Ureter (tissue), 1 donor: ENCODE results near the gene RRAGC. TPM values are rescaled to one million over a fixed set of nuclear protein-coding genes. Genes with fewer than 3 reads are reported as not detected.

ENCODE experiments used
- DNase-seq: peaks from one replicate; pipeline ENCODE4 v3.0.0-alpha.2; 2020; ENCODE audit warnings: low spot score
- total RNA-seq: library from RNA; stranded (reverse); gene quantifications from one replicate; pipeline ENCODE4 v1.2.4, GENCODE V29; 2023
- donor health status: DM: yes; HTN: yes; CAD: no.

The RRAGC gene
- total RNA-seq: 22.0 TPM

- DNase-seq: peak; percentile 100
Measured at GRCh38 chr1:38859561-38860453, at the start of gene RRAGC. RRAGC (minus strand) TSS chr1:38859772; CDS start chr1:38859646, 126 bp downstream.

GRCh38 chr1:38908821-38909220 lies 49.2 kb upstream of the RRAGC start:
- DNase-seq: no peak

- no peak for DNase-seq
Measured at GRCh38 chr1:38905985-38906384, 46.4 kb upstream of the RRAGC start.

GRCh38 chr1:38899560-38899959 lies 40.0 kb upstream of the RRAGC start:
- no peak for DNase-seq

GRCh38 chr1:38898653-38899230 lies 39.2 kb upstream of the RRAGC start:
- no peak for DNase-seq

GRCh38 chr1:38896169-38896568 lies 36.6 kb upstream of the RRAGC start:
- DNase-seq: no peak

GRCh38 chr1:38892976-38893375 lies 33.4 kb upstream of the RRAGC start:
- DNase-seq: no peak

- no peak for DNase-seq
Measured at GRCh38 chr1:38891753-38892152, 32.2 kb upstream of the RRAGC start.

GRCh38 chr1:38889589-38889988 lies 30.0 kb upstream of the RRAGC start:
- no peak for DNase-seq

GRCh38 chr1:38888423-38889333 lies 29.1 kb upstream of the RRAGC start:
- DNase-seq: no peak

- no peak for DNase-seq
Measured at GRCh38 chr1:38885092-38885491, 25.5 kb upstream of the RRAGC start.

GRCh38 chr1:38881487-38881886 lies 21.9 kb upstream of the RRAGC start, which contains the start of gene GJA9:
GJA9 (minus strand) TSS chr1:38881587; CDS start chr1:38876098, 5,489 bp downstream.
- DNase-seq: no peak

- no peak for DNase-seq
Measured at GRCh38 chr1:38875811-38876210, 16.2 kb upstream of the RRAGC start.

GRCh38 chr1:38873027-38873969 lies 13.7 kb upstream of the RRAGC start, which contains the start of gene MYCBP:
MYCBP (minus strand) TSS chr1:38873348; CDS start chr1:38873305, 43 bp downstream.
- peak; percentile 97 for DNase-seq

- DNase-seq: no peak
Measured at GRCh38 chr1:38872401-38873026, 12.9 kb upstream of the RRAGC start.

- DNase-seq: no peak
Measured at GRCh38 chr1:38870996-38871395, 11.4 kb upstream of the RRAGC start.

GRCh38 chr1:38867208-38867607 lies 7.6 kb upstream of the RRAGC start:
- no peak for DNase-seq

- no peak for DNase-seq
Measured at GRCh38 chr1:38865112-38865715, 5.6 kb upstream of the RRAGC start.

- DNase-seq: no peak
Measured at GRCh38 chr1:38860454-38860795, 853 bp upstream of the RRAGC start.
